ENCODE data around the gene SMIM13. TPM values are rescaled to one million over a fixed set of nuclear protein-coding genes. Genes with fewer than 3 reads are reported as not detected.

SMIM13 gene
- total RNA-seq, 4 donors from 2014 or later: 5.7 to 33.8 (median 6.7) TPM

DNA sequence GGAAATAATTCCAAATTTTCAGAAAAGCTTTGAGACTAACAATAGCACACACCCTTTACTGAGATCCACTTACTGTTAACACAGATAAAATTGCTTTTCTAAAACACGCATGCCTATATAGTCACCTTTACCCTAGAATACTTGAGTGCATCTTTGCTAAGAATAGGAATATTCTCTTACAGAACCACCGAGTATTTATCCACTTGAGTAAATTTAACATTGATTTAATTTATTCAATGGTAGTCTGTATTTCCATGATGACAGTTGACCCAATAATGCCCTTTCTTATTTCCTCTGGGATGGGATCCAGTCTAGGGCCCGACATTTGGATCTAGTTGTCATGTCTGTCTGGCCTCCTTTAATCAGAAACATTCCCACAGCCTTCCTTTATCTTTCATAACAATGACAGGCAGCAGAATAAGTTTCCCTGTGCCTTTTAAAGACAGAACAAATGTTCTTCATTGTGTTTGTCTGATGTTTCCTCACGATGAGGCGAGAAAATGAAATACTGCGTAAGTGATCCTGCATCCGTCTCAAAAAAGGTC, 74.5 kb downstream of the SMIM13 start:
- 82 to 83% methylated on average over 6 to 7 of the region's 7 CpGs for WGBS, 2 donors (ENCODE audit: low coverage in 1 of 2)
- Histone ChIP-seq H3K4me3 (no peak overlapping the region), H3K36me3 (no peaks in the 10 kb centered on the region), H3K9me3 (no peaks in the 10 kb centered on the region), H3K4me1 (peaks cover 4 to 9% (median 5%) of the 10 kb centered on the region in 4 donors), H3K27ac (no peak overlapping the region), H3K27me3 (no peaks in the 10 kb centered on the region)
- no peak for DNase-seq
- intact Hi-C loops (cut with DNase I; ENCODE audit: low total_unique reads) (no loop called here), in situ Hi-C loops (cut with MboI; ENCODE audit: low pct_ligation_motif_present in 1 of 4, low pct_unique_long_range_greater_than_20kb in 1 of 4, low sequenced_read_pairs in 3 of 4) (no loop called here)
- TF ChIP-seq, protein P1, sequence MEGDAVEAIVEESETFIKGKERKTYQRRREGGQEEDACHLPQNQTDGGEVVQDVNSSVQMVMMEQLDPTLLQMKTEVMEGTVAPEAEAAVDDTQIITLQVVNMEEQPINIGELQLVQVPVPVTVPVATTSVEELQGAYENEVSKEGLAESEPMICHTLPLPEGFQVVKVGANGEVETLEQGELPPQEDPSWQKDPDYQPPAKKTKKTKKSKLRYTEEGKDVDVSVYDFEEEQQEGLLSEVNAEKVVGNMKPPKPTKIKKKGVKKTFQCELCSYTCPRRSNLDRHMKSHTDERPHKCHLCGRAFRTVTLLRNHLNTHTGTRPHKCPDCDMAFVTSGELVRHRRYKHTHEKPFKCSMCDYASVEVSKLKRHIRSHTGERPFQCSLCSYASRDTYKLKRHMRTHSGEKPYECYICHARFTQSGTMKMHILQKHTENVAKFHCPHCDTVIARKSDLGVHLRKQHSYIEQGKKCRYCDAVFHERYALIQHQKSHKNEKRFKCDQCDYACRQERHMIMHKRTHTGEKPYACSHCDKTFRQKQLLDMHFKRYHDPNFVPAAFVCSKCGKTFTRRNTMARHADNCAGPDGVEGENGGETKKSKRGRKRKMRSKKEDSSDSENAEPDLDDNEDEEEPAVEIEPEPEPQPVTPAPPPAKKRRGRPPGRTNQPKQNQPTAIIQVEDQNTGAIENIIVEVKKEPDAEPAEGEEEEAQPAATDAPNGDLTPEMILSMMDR (IDR thresholded peaks at IDR 0.05): no peak
- TF ChIP-seq POLR2A (IDR thresholded peaks at IDR 0.05) (no peak), EP300 (IDR thresholded peaks at IDR 0.05; ENCODE audit: low read depth) (no peak), POLR2AphosphoS5 (IDR thresholded peaks at IDR 0.05) (no peak)

DNA sequence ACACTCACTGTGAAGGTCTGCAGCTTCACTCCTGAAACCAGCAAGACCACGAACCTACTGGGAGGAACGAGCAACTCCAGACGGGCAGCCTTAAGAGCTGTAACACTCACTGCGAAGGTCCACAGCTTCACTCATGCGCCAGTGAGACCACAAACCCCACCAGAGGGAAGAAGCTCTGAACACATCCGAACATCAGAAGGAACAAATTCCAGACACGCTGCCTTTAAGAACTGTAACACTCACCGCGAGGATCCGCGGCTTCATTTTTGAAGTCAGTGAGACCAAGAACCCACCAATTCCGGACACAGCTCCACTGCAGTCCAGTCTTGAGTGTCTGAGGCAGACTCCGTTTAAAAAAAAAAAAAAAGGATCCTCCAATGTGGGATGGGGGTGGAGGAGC, 78.3 kb downstream of the SMIM13 start:
- in situ Hi-C loops (cut with MboI; ENCODE audit: low pct_ligation_motif_present in 1 of 4, low pct_unique_long_range_greater_than_20kb in 1 of 4, low sequenced_read_pairs in 3 of 4): no loop called here
- DNase-seq: no peak
- no peak overlapping the region for H3K27ac ChIP-seq
- 95 to 100% methylated on average over 6 to 13 of the region's 13 CpGs for WGBS, 2 donors (ENCODE audit: low coverage in 1 of 2)
- H3K36me3 ChIP-seq: no peaks in the 10 kb centered on the region
- TF ChIP-seq POLR2AphosphoS5 (IDR thresholded peaks at IDR 0.05) (no peak), POLR2A (IDR thresholded peaks at IDR 0.05) (no peak), EP300 (IDR thresholded peaks at IDR 0.05; ENCODE audit: low read depth) (no peak)
- TF ChIP-seq, protein P1 (IDR thresholded peaks at IDR 0.05): no peak
- H3K4me3 ChIP-seq: no peak overlapping the region
- intact Hi-C loops (cut with DNase I; ENCODE audit: low total_unique reads): no loop called here
- peaks cover 4 to 14% (median 5%) of the 10 kb centered on the region in 4 donors for H3K4me1 ChIP-seq
- H3K9me3 ChIP-seq: no peaks in the 10 kb centered on the region
- no peaks in the 10 kb centered on the region for H3K27me3 ChIP-seq

DNA sequence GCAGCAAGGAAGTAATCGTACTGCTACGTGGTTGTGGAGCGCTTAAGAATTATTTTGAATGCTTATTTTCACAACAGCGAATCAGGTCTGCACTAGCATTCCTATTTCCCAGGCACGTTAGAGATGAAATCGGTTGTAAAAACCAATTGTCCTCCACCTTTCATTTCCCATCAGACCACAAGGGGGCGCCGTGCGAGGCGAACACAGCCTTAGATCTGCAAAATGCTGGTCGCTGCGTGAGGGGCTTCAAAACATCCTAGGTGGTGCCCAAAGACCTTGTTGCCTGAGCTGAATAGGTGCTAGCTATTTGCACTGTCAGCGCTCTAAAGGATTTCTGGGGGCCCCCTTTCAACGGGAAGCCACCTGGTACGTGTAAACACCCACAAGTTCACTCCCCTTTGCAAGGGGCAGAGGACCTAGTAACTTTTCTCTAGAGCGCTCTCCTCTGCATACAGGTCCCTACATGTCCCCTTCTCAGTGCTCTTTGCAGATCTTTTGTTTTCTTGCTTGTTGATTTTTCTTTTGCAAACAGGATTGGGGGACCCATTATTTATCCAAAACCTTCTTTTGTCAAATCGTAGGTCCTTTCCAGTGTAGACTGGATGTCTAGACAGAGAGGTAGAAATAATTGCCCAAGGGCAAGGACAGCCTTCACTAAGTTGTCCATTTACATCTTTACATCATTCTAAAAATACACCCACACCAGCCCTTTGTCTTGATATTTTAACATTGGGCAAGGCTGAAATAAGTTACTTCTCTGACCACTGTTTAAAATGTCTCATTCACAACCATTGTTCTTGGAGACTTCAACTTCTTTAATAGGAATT, 79.1 kb downstream of the SMIM13 start:
- TF ChIP-seq POLR2AphosphoS5 (IDR thresholded peaks at IDR 0.05): no peak
- TF ChIP-seq, protein P1 (IDR thresholded peaks at IDR 0.05): peak; percentile 80 to 91 (median 83)
- Histone ChIP-seq H3K4me1 (peaks cover 4 to 14% (median 5%) of the 10 kb centered on the region in 4 donors), H3K27ac (no peak overlapping the region), H3K4me3 (no peak overlapping the region), H3K36me3 (no peaks in the 10 kb centered on the region), H3K27me3 (no peaks in the 10 kb centered on the region), H3K9me3 (no peaks in the 10 kb centered on the region)
- 42 to 47% methylated on average over 6 to 17 of the region's 17 CpGs for WGBS, 2 donors (ENCODE audit: low coverage in 1 of 2)
- peak; percentile 75 for DNase-seq
- in situ Hi-C loops (cut with MboI; ENCODE audit: low pct_ligation_motif_present in 1 of 4, low pct_unique_long_range_greater_than_20kb in 1 of 4, low sequenced_read_pairs in 3 of 4): no loop called here
- intact Hi-C loops (cut with DNase I; ENCODE audit: low total_unique reads): no loop called here

DNA sequence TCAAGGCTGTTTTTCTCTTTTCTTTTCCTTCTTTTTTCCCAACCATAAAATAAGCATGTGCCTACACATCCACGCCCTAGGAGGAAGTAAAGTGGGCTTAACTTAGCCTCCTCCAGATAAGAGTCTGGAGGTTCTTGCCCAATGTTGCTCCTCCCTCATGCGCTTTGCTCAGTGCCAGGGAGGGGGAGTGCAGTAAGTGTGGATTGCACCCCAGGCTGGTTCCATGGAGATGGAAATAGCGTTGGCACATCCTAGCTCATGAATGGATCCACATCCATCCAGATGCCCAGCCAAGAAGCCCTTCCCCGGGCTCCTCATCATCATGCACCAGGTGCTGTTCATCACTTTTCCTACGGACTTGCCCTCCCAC, 80.6 kb downstream of the SMIM13 start:
- in situ Hi-C loops (cut with MboI; ENCODE audit: low pct_ligation_motif_present in 1 of 4, low pct_unique_long_range_greater_than_20kb in 1 of 4, low sequenced_read_pairs in 3 of 4): no loop called here
- no peak for DNase-seq
- 79% methylated on average over 5 of the region's 5 CpGs; no CpG with 5 or more reads in 1 of the 2 donors for WGBS, 2 donors (ENCODE audit: low coverage in 1 of 2)
- Histone ChIP-seq H3K4me1 (peaks cover 4 to 14% (median 5%) of the 10 kb centered on the region in 4 donors), H3K36me3 (no peaks in the 10 kb centered on the region), H3K27me3 (no peaks in the 10 kb centered on the region), H3K27ac (no peak overlapping the region), H3K9me3 (no peaks in the 10 kb centered on the region), H3K4me3 (no peak overlapping the region)
- no peak for TF ChIP-seq POLR2AphosphoS5 (IDR thresholded peaks at IDR 0.05)
- TF ChIP-seq POLR2A (IDR thresholded peaks at IDR 0.05): no peak
- no peak for TF ChIP-seq EP300 (IDR thresholded peaks at IDR 0.05; ENCODE audit: low read depth)
- TF ChIP-seq, protein P1 (IDR thresholded peaks at IDR 0.05): no peak
- intact Hi-C loops (cut with DNase I; ENCODE audit: low total_unique reads): no loop called here

Data from transverse colon (tissue), 4 donors.